RWPE1 (cell line): ENCODE results near the gene OR6B3.

ENCODE experiments used
- CTCF ChIA-PET: fragments of 350-600 bp; sonication (Branson Sonifier 250); formaldehyde crosslinking; extraction: SDS; loops from one replicate; lab custom pipeline; 2021; lab: Yijun Ruan, JAX
- POLR2A ChIA-PET: fragments of 400-600 bp; formaldehyde crosslinking; extraction: SDS; loops from one replicate; lab custom pipeline; 2020; ENCODE audit warnings: antibody characterized with exemption; ENCODE audit not compliant: low non-redundant PET; lab: Yijun Ruan, JAX
- DNase-seq: peaks from one replicate; pipeline ENCODE4 v3.0.0; 2012; ENCODE audit warnings: low spot score
- H3K27ac ChIP-seq: fragments of 450-650 bp; 2 replicates; pipeline ENCODE4 v1.5.1; 2017
- CTCF ChIP-seq: fragments of 450-650 bp; conservative IDR thresholded peaks from 2 replicates; pipeline ENCODE4 v1.5.1; 2017; ENCODE audit warnings: low read depth, mild to moderate bottlenecking

Gene OR6B3

GRCh38 chr2:240053173-240054155, at the start of gene OR6B3:
Gene OR6B3, minus strand, starts transcription at chr2:240053521.
- CTCF ChIA-PET: interaction anchor here (0.9 kb wide), 1 partner anchor 97 kb away, joined by 4 read pairs; no protein-coding TSS in a partner anchor
- no peak for DNase-seq
- POLR2A ChIA-PET: no interaction called here
- no peak within 1 kb of the TSS for H3K27ac ChIP-seq
- no peak for TF ChIP-seq CTCF

- ChIA-PET POLR2A (no interaction called here), CTCF (interaction anchor here (1.0 kb wide), 1 partner anchor 105 kb away, joined by 3 read pairs; no protein-coding TSS in a partner anchor)
- H3K27ac ChIP-seq: no peak overlapping the region
- no peak for TF ChIP-seq CTCF
- DNase-seq: no peak
These were observed 45.0 kb upstream of the OR6B3 start for GRCh38 chr2:240098349-240098748.

GRCh38 chr2:240095556-240096523, 42.5 kb upstream of the OR6B3 start:
- no peak for TF ChIP-seq CTCF
- DNase-seq: no peak
- POLR2A ChIA-PET: no interaction called here
- CTCF ChIA-PET: no interaction called here
- H3K27ac ChIP-seq: no peak overlapping the region

GRCh38 chr2:240089306-240089705, 36.0 kb upstream of the OR6B3 start:
- CTCF ChIA-PET: no interaction called here
- POLR2A ChIA-PET: no interaction called here
- H3K27ac ChIP-seq: no peak overlapping the region
- DNase-seq: no peak
- TF ChIP-seq CTCF: no peak

- no peak for TF ChIP-seq CTCF
- CTCF ChIA-PET: no interaction called here
- DNase-seq: no peak
- POLR2A ChIA-PET: no interaction called here
- no peak overlapping the region for H3K27ac ChIP-seq
These were observed 33.2 kb upstream of the OR6B3 start for GRCh38 chr2:240086563-240086962.

- POLR2A ChIA-PET: no interaction called here
- CTCF ChIA-PET: no interaction called here
- no peak overlapping the region for H3K27ac ChIP-seq
- TF ChIP-seq CTCF: no peak
- no peak for DNase-seq
These were observed 25.3 kb upstream of the OR6B3 start for GRCh38 chr2:240078631-240079030.
